ENCODE data around the gene RIC1. TPM values are rescaled to one million over a fixed set of nuclear protein-coding genes. Genes with fewer than 3 reads are reported as not detected.
"Not testable (repeated sequence)": the region's sequence is repeated elsewhere in the genome, so short reads cannot be mapped to it uniquely, and the experiment has no call there.

Gene RIC1
- total RNA-seq, 2 donors from 2014 or later = 18.0 to 49.8 TPM

DNA sequence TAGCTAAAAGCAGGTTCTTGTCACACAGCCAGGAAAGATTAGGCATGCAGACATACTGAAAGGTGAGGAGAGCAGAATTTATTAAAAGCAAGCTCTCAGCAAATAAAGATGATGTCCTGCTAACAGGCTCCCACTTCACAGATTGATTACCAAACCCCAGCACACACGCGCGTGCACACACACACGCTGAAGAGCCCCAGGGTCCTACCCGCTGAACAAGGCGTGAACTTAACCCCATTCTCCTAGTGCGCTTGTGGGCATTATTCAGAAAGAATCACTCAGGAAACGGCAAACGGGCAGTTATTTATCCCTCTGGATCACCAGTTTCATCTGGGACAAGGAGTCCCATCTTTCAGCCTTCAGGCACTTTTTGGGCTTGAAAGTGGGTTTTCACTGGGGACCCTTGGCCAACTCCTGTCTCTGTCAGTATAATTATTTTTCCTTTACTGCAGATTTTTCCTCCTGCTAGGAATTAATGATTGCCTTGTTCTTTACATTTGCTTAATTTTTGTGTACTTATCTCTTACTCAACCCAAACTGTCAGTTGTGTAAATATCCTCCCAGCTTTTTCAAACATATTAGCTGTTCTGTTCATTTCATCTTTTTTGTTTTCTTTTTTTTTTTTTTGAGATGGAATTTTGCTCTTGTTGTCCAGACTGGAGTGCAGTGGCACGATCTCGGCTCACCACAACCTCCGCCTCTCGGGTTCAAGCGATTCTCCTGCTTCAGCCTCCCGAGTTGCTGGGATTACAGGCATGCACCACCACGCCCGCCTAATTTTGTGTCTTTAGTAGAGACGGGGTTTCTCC lies 92.6 kb downstream of the RIC1 start:
- Histone ChIP-seq H3K4me1 (replicated peaks) (no peaks in the 10 kb centered on the region), H3K4me3 (no peak overlapping the region), H3K27me3 (replicated peaks; ENCODE audit: insufficient read depth) (no peaks in the 10 kb centered on the region), H3K9me3 (no peaks in the 10 kb centered on the region), H3K27ac (no peak overlapping the region), H3K36me3 (no peaks in the 10 kb centered on the region)
- intact Hi-C loops (cut with DNase I) = no loop called here
- 84% methylated on average over 18 of the region's 18 CpGs for WGBS
- no peak for DNase-seq (ENCODE audit: low spot score)
- TF ChIP-seq CTCF (IDR thresholded peaks at IDR 0.05) = no peak
- no peak for TF ChIP-seq POLR2AphosphoS5 (IDR thresholded peaks at IDR 0.05)
- TF ChIP-seq POLR2A (IDR thresholded peaks at IDR 0.05) = no peak

GRCh38 chr9:5722679-5723078 lies 93.8 kb downstream of the RIC1 start:
- intact Hi-C loops (cut with DNase I); H3K27me3 ChIP-seq (replicated peaks; ENCODE audit: insufficient read depth); H3K27ac ChIP-seq; H3K4me1 ChIP-seq (replicated peaks); H3K36me3 ChIP-seq; DNase-seq (ENCODE audit: low spot score); H3K4me3 ChIP-seq; H3K9me3 ChIP-seq: not testable (repeated sequence)
- 95% methylated on average over 4 of the region's 4 CpGs for WGBS

DNA sequence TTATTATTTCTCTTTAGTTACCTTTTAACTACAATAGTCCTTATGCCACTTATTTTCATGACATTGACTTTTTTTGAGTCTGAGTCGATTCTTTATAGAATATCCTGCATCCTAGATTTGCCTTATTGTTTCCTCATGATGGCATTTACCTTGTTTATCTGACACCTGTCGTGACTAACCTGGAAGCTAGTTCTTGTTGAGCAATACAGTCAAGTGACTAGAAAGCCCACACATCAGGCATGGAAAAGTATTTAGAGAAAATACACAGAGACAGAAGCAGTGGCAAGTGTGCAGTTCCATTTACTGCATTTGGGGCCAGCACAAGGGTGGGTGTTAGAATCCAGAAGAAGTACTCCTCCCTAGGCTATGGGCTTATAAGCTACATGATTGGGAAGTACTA lies 106.2 kb downstream of the RIC1 start:
- no peaks in the 10 kb centered on the region for H3K9me3 ChIP-seq
- H3K36me3 ChIP-seq = no peaks in the 10 kb centered on the region
- no peaks in the 10 kb centered on the region for H3K27me3 ChIP-seq (replicated peaks; ENCODE audit: insufficient read depth)
- 92% methylated on average over 2 of the region's 2 CpGs for WGBS
- no peak for DNase-seq (ENCODE audit: low spot score)
- intact Hi-C loops (cut with DNase I) = no loop called here
- TF ChIP-seq POLR2A (IDR thresholded peaks at IDR 0.05) (no peak), POLR2AphosphoS5 (IDR thresholded peaks at IDR 0.05) (no peak), CTCF (IDR thresholded peaks at IDR 0.05) (no peak)
- H3K4me1 ChIP-seq (replicated peaks) = no peaks in the 10 kb centered on the region
- no peak overlapping the region for H3K27ac ChIP-seq
- H3K4me3 ChIP-seq = no peak overlapping the region

- intact Hi-C loops (cut with DNase I) = no loop called here
- TF ChIP-seq CTCF (IDR thresholded peaks at IDR 0.05) (no peak), POLR2A (IDR thresholded peaks at IDR 0.05) (no peak), POLR2AphosphoS5 (IDR thresholded peaks at IDR 0.05) (no peak)
- Histone ChIP-seq H3K36me3 (no peaks in the 10 kb centered on the region), H3K9me3 (no peaks in the 10 kb centered on the region), H3K27me3 (replicated peaks; ENCODE audit: insufficient read depth) (no peaks in the 10 kb centered on the region), H3K27ac (no peak overlapping the region), H3K4me1 (replicated peaks) (no peaks in the 10 kb centered on the region), H3K4me3 (no peak overlapping the region)
- DNase-seq (ENCODE audit: low spot score) = no peak
- WGBS = 96% methylated on average over 2 of the region's 2 CpGs
Measured at GRCh38 chr9:5736563-5737346, 107.8 kb downstream of the RIC1 start.

DNA sequence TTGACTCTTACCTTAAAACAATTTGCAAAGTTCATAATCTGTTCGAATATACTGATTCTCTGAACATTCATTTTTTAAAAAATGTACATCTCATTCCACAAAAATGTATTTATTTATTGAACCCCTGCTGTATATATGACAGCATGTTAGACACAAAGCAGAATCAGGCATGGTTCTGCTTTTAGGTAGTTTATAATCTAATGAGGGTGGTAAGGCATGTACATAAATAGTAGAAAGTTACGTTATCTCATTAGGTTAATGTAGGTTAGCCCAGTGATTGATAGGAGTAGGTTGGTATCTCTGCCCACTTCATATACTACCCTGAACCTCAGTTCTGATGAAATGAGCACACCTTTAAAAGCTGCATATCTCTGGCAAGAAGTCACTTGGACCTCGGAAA lies 114.2 kb downstream of the RIC1 start:
- Histone ChIP-seq H3K36me3 (no peaks in the 10 kb centered on the region), H3K27me3 (replicated peaks; ENCODE audit: insufficient read depth) (no peaks in the 10 kb centered on the region), H3K4me1 (replicated peaks) (no peaks in the 10 kb centered on the region), H3K27ac (no peak overlapping the region), H3K9me3 (no peaks in the 10 kb centered on the region), H3K4me3 (no peak overlapping the region)
- no peak for TF ChIP-seq CTCF (IDR thresholded peaks at IDR 0.05)
- TF ChIP-seq POLR2A (IDR thresholded peaks at IDR 0.05) = no peak
- TF ChIP-seq POLR2AphosphoS5 (IDR thresholded peaks at IDR 0.05) = no peak
- WGBS = 94% methylated on average over 3 of the region's 3 CpGs
- intact Hi-C loops (cut with DNase I) = no loop called here
- no peak for DNase-seq (ENCODE audit: low spot score)

Data from prostate gland (tissue), 2 donors.